HepG2 (cell line): ENCODE results near the gene PIK3C2B.

ENCODE experiments used
- CEBPG ChIP-seq: IDR thresholded peaks from 2 replicates; pipeline ENCODE4 v1.6.1; 2016
- CSRNP2 ChIP-seq: sonication (generic); formaldehyde crosslinking; conservative IDR thresholded peaks from 2 replicates; pipeline ENCODE4 v1.8.0; 2022; ENCODE audit warnings: low read depth, missing genetic modification reagents
- CTCF ChIP-seq: sonication (generic); formaldehyde crosslinking; IDR thresholded peaks from 2 replicates; pipeline ENCODE4 v1.5.0; 2020; ENCODE audit warnings: mild to moderate bottlenecking, missing genetic modification reagents, moderate library complexity
- FOSL2 ChIP-seq: sonication (generic); formaldehyde crosslinking; IDR thresholded peaks from 2 replicates; pipeline ENCODE4 v1.4.0; 2020; ENCODE audit warnings: missing genetic modification reagents
- POLR2AphosphoS5 ChIP-seq: IDR thresholded peaks from 2 replicates; pipeline ENCODE4 v1.6.1; 2012; ENCODE audit warnings: low read depth, low read length
- RAD21 ChIP-seq: fragments of 450-650 bp; formaldehyde crosslinking; IDR thresholded peaks from 2 replicates; pipeline ENCODE4 v1.5.0; 2020; ENCODE audit warnings: mild to moderate bottlenecking
- SRSF9 ChIP-seq: fragments of 200-400 bp; formaldehyde crosslinking; IDR thresholded peaks from 2 replicates; pipeline ENCODE4 v1.6.1; 2018; ENCODE audit warnings: borderline replicate concordance, mild to moderate bottlenecking, low read depth, low read length; ENCODE audit not compliant: insufficient read depth, poor library complexity, severe bottlenecking
- ZBTB49 ChIP-seq: sonication (generic); formaldehyde crosslinking; IDR thresholded peaks from 2 replicates; pipeline ENCODE4 v1.4.0; 2020; ENCODE audit warnings: missing genetic modification reagents, borderline replicate concordance
- ZNF33A ChIP-seq: sonication (generic); formaldehyde crosslinking; IDR thresholded peaks from 2 replicates; pipeline ENCODE4 v1.5.1; 2020; ENCODE audit warnings: missing genetic modification reagents, mild to moderate bottlenecking, moderate library complexity, borderline replicate concordance
- ZNF761 ChIP-seq: sonication (generic); formaldehyde crosslinking; conservative IDR thresholded peaks from 2 replicates; pipeline ENCODE4 v1.4.0; 2020; ENCODE audit warnings: mild to moderate bottlenecking, missing genetic modification reagents
- ZSCAN25 ChIP-seq: sonication (generic); formaldehyde crosslinking; IDR thresholded peaks from 2 replicates; pipeline ENCODE4 v1.8.0; 2022; ENCODE audit warnings: mild to moderate bottlenecking, missing genetic modification reagents
- ZSCAN31 ChIP-seq: sonication (generic); formaldehyde crosslinking; IDR thresholded peaks from 2 replicates; pipeline ENCODE4 v1.5.0; 2020; ENCODE audit warnings: low read depth, mild to moderate bottlenecking, missing genetic modification reagents

- TF ChIP-seq CSRNP2 (CRISPR knock-in tag) (no peak), RAD21 (CRISPR knock-in tag) (no peak), ZNF33A (CRISPR knock-in tag) (no peak), ZSCAN25 (CRISPR knock-in tag) (no peak), CTCF (CRISPR knock-in tag) (no peak), CEBPG (CRISPR knock-in tag) (no peak), ZBTB49 (CRISPR knock-in tag) (no peak), FOSL2 (CRISPR knock-in tag) (no peak), POLR2AphosphoS5 (no peak), SRSF9 (no peak), ZSCAN31 (CRISPR knock-in tag) (no peak), ZNF761 (CRISPR knock-in tag) (no peak)
Observed at GRCh38 chr1:204480515-204480914, 14.1 kb downstream of the PIK3C2B start.
